Motor neuron (in vitro differentiated cells): ENCODE measurements around the gene RASGRF2. TPM values are rescaled to one million over a fixed set of nuclear protein-coding genes. Genes with fewer than 3 reads are reported as not detected.
"Not testable (repeated sequence)": the region's sequence is repeated elsewhere in the genome, so short reads cannot be mapped to it uniquely, and the experiment has no call there.

Experiments used
- ATAC-seq, 8 experiments: fragments of 200-7000 bp; cut with Tn5 transposase; replicated peaks in 6 of 8; 2 replicates each; pipeline ENCODE4 v1.8.0; 2021; ENCODE audit warnings: mild to moderate bottlenecking in 8 of 8, moderate library complexity in 8 of 8
- H3K27ac ChIP-seq, 2 donors: fragments of 250-450 bp; sonication (Bioruptor Pico); 2 replicates each; pipeline ENCODE4 v1.9.0; 2021; ENCODE audit warnings: antibody characterized with exemption in 2 of 2, mild to moderate bottlenecking in 2 of 2, moderate library complexity in 1 of 2
- H3K4me1 ChIP-seq, 2 donors: fragments of 250-450 bp; sonication (Bioruptor Pico); replicated peaks in 1 of 2; 2 replicates each; pipeline ENCODE4 v1.6.1; 2021; ENCODE audit warnings: antibody characterized with exemption in 2 of 2, mild to moderate bottlenecking in 2 of 2, moderate library complexity in 1 of 2
- H3K4me3 ChIP-seq, 5 donors: fragments of 250-450 bp; sonication (Bioruptor Pico); 2 replicates each; pipeline ENCODE4 v1.9.0; 2021; ENCODE audit warnings: antibody characterized with exemption in 5 of 5, mild to moderate bottlenecking in 5 of 5, moderate library complexity in 4 of 5
- WGBS, 10 experiments: fragments of 450-650 bp; shearing (Covaris generic); methylation state at CpG; one replicate each; pipeline ENCODE4 v1.0.0; 2022; 5-methylcytosine and 5-hydroxymethylcytosine counted together
- in situ Hi-C, 9 experiments: fragments of 400-800 bp; cut with MboI; loops; one replicate each; pipeline ENCODE4 v1.15.0; 2021; ENCODE audit warnings: low sequenced_read_pairs in 9 of 9, low pct_unique_long_range_greater_than_20kb in 2 of 9; ENCODE audit not compliant: unreplicated experiment in 9 of 9
- total RNA-seq, 8 experiments: library from RNA; unstranded; fragments of 300-600 nt; gene quantifications; 2 replicates each; pipeline versions ENCODE4 v1.2.3 to v1.2.4, GENCODE V29; 2022

The RASGRF2 gene
- total RNA-seq, 8 experiments from 2014 or later: 0.20 to 9.8 (median 1.7) TPM

GRCh38 chr5:81045389-81045807, 85.2 kb downstream of the RASGRF2 start:
- no peak overlapping the region for H3K27ac ChIP-seq
- H3K4me3 ChIP-seq: no peak overlapping the region
- no peak for ATAC-seq
- H3K4me1 ChIP-seq: peaks cover 0 to 4% of the 10 kb centered on the region in 2 donors
- in situ Hi-C loops: no loop called here

DNA sequence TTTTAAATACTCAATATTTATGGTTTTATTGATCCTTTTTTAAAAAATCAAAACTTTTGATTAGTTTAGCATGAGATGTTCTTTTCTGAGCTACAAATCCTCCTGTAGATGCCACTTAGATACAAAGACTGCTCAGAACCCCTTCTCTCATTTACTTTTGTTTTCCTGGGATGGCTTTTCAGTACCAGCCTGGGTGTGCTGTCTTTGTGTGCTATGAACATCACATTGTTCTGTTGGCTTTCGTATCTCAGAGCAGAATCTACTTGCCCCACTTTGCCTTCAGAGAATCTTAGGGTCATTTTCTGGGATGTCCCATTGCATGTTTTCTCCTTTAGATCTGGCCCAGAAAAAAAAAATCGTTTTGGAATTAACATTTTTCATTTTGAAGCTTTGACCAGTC, 85.9 kb downstream of the RASGRF2 start:
- in situ Hi-C loops: no loop called here
- no peak for ATAC-seq
- H3K4me3 ChIP-seq: no peak overlapping the region
- peaks cover 0 to 4% of the 10 kb centered on the region in 2 donors for H3K4me1 ChIP-seq
- no peak overlapping the region for H3K27ac ChIP-seq
- WGBS, 10 experiments: 17 to 82% (median 48%) methylated on average over 1 to 2 of the region's 2 CpGs; no CpG with 5 or more reads in 2 of the 10 experiments

DNA sequence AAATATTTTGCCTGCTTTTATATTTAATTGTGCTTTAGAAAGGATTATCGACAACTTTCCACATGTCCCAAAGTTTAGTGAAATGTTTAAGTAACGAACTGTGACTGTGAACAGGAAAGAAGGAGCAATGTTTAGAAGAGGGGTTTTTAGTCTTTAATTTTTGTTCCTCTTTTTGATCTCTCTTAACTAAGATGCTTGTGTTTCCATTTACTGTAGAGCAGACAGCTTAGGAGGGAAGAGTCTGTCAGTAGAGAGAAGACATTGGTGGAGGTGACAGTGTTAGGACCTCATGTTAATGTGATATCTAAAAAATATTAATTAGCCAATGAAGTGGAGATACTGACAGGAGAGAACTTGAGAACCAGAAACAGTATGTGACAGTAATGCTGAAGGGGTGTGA, 92.2 kb downstream of the RASGRF2 start:
- ATAC-seq: no peak
- 36 to 100% (median 87%) methylated on average over 1 to 2 of the region's 2 CpGs for WGBS, 10 experiments
- Histone ChIP-seq H3K4me3 (no peak overlapping the region), H3K27ac (no peak overlapping the region), H3K4me1 (peaks cover 0 to 4% of the 10 kb centered on the region in 2 donors)
- in situ Hi-C loops: no loop called here

DNA sequence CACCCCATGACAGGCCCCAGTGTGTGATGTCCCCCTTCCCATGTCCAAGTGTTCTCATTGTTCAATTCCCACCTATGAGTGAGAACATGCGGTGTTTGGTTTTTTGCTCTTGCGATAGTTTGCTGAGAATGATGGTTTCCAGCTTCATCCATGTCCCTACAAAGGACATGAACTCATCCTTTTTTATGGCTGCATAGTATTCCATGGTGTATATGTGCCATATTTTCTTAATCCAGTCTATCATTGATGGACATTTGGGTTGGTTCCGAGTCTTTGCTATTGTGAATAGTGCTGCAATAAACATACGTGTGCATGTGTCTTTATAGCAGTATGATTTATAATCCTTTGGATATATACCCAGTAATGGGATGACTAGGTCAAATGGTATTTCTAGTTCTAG, 93.1 kb downstream of the RASGRF2 start:
- no CpG with 5 or more reads among the region's 4 CpGs for WGBS, 10 experiments
- ATAC-seq, H3K4me3 ChIP-seq, H3K27ac ChIP-seq, in situ Hi-C loops, H3K4me1 ChIP-seq: not testable (repeated sequence)

DNA sequence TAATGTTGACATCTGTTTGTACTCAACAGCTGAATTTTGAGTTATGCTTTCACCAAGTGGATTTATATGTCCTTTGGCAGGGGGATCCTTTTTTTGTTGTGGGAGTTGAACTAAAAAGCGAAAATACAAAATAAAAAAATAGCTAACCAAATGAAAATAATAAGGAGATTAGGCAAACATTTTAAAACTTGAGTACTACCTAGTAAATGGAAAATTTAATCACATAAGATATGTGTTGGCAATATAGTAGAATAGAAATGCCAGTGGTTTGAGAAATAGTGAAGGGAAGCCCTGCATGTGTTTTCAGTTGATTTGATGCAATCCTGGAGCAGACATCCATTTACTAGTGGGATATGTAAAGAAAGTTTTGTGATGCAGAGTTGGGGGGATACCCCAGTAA, 98.0 kb downstream of the RASGRF2 start:
- no peak for ATAC-seq
- no peak overlapping the region for H3K27ac ChIP-seq
- H3K4me3 ChIP-seq: no peak overlapping the region
- 0 to 100% (median 77%) methylated on average over 1 of the region's 1 CpG for WGBS, 10 experiments
- in situ Hi-C loops: no loop called here
- no peaks in the 10 kb centered on the region for H3K4me1 ChIP-seq

DNA sequence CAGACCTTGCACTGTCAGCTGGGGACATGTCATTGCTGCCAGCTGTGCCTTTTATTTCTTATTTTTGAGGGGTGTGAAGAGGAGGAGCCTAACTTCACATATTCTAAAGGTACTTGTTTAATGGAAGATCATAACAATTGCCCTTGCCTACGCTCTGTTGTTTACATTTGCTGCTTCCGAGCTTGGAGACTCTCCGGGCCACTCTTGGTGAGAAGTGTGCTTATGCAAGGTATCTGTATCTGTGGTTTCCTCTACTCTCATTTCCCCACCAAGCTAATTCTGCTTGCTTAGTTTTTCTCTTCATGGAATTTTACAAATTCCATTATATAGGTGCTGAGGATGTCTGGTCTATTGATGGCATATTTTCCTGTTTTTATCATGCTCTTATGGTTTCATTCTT, 105.3 kb downstream of the RASGRF2 start:
- Histone ChIP-seq H3K4me3 (no peak overlapping the region), H3K27ac (no peak overlapping the region), H3K4me1 (no peaks in the 10 kb centered on the region)
- 18 to 100% (median 60%) methylated on average over 1 to 3 of the region's 3 CpGs; no CpG with 5 or more reads in 2 of the 10 experiments for WGBS, 10 experiments
- no peak for ATAC-seq
- in situ Hi-C loops: no loop called here

DNA sequence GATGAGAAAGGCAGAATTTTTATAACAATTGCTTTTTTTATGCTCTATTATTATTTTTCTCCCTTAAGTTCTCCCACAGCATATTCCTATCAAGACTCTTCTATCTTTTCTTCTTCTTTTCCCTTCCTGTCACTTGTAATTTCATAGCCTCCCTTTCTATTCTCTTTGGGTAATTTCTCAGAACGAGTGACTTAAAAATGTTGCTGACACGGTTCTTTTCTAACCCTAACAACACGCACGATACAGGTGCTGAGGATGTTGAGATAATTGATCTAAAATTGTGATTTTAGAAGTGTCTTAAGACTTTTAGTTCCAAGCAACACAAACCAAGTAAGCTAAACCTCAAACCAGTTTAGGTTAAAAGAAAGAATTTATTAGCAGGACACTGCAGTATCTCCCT, 105.9 kb downstream of the RASGRF2 start:
- Histone ChIP-seq H3K27ac (no peak overlapping the region), H3K4me1 (no peaks in the 10 kb centered on the region), H3K4me3 (no peak overlapping the region)
- in situ Hi-C loops: no loop called here
- ATAC-seq: no peak
- WGBS, 10 experiments: 35 to 100% (median 92%) methylated on average over 3 to 4 of the region's 4 CpGs; no CpG with 5 or more reads in 1 of the 10 experiments

- WGBS, 10 experiments: 14 to 100% (median 73%) methylated on average over 1 of the region's 1 CpG
- no peak overlapping the region for H3K4me3 ChIP-seq
- H3K27ac ChIP-seq: no peak overlapping the region
- in situ Hi-C loops: no loop called here
- no peak for ATAC-seq
- H3K4me1 ChIP-seq: no peaks in the 10 kb centered on the region
These were observed 107.2 kb downstream of the RASGRF2 start for GRCh38 chr5:81067406-81067805.

- WGBS, 10 experiments: 51 to 93% (median 83%) methylated on average over 1 to 6 of the region's 6 CpGs; no CpG with 5 or more reads in 1 of the 10 experiments
- no peak for ATAC-seq
These were observed 107.9 kb downstream of the RASGRF2 start for GRCh38 chr5:81068063-81068462.

GRCh38 chr5:81068635-81069034, 108.5 kb downstream of the RASGRF2 start:
- whole genome bisulfite sequencing, 10 experiments: 60 to 100% (median 86%) methylated on average over 1 to 2 of the region's 2 CpGs; no CpG with 5 or more reads in 2 of the 10 experiments
- Histone ChIP-seq H3K4me1 (no peaks in the 10 kb centered on the region), H3K27ac (no peak overlapping the region), H3K4me3 (no peak overlapping the region)
- ATAC-seq: no peak
- in situ Hi-C loops: no loop called here

More at GRCh38 chr5:81068063-81068462, 107.9 kb downstream of the RASGRF2 start:
- in situ Hi-C loops: no loop called here
- Histone ChIP-seq H3K27ac (no peak overlapping the region), H3K4me3 (no peak overlapping the region), H3K4me1 (no peaks in the 10 kb centered on the region)

GRCh38 chr5:81069990-81070389, 109.8 kb downstream of the RASGRF2 start:
- ATAC-seq: no peak
- WGBS, 10 experiments: 0 to 90% (median 62%) methylated on average over 1 to 4 of the region's 4 CpGs; no CpG with 5 or more reads in 5 of the 10 experiments
- Histone ChIP-seq H3K4me3 (no peak overlapping the region), H3K27ac (no peak overlapping the region), H3K4me1 (no peaks in the 10 kb centered on the region)
- in situ Hi-C loops: no loop called here

DNA sequence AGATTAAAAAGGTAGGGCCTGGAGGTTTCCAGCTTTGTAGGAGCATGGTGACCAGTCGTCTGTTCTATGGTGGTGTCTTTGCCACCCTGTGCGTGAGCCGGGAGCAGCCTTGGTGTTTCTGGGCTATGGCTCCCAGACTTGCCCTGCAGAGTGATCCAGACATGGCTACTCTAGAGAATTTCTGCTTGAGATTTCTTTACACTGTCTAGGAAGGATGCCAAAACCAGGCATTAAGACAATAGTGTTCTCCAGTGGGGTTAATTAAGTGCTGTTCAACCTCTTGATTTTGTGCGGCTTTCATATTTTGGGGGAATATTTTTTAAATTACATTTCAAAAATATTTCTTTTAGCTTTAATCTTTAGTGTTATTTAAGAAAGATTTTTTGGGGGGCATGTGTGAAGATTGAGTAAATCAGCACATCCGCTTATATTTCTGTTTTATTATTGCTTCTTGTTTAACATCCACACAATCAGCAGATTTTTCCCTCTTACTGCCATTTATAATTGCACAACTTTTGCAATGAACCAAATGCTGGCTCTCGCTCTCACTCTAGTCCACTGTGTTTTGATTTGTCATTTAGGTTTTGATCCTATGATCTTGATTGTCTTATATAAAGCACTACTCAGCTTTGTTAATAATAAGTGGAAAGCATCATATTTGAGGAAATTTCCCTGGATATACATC, 110.5 kb downstream of the RASGRF2 start:
- no peak overlapping the region for H3K4me3 ChIP-seq
- in situ Hi-C loops: no loop called here
- H3K4me1 ChIP-seq: no peaks in the 10 kb centered on the region
- ATAC-seq: no peak
- WGBS, 10 experiments: 74 to 100% (median 96%) methylated on average over 1 to 6 of the region's 6 CpGs
- no peak overlapping the region for H3K27ac ChIP-seq

DNA sequence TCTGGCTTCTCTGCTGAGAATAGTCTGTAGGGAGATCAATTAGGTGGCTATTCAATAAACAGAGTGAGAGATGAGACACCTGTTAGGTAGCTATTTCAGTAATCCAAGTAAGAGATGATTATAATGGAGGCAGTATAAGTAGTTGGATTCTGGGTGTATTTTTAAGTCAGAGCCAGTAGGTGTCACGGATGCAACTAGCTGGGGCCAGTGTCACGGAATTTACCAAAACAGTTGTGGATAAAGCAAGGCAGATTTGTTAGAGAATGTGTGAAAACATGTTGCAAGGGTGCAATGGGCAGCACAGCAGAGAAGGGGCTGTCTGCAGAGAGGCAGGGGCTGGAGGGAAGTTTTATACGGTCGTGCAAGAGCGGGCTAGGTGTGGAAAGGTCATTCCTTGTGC, 114.9 kb downstream of the RASGRF2 start:
- H3K4me1 ChIP-seq: no peaks in the 10 kb centered on the region
- WGBS, 10 experiments: 28 to 100% (median 84%) methylated on average over 1 to 5 of the region's 5 CpGs; no CpG with 5 or more reads in 2 of the 10 experiments
- H3K4me3 ChIP-seq: no peak overlapping the region
- in situ Hi-C loops: no loop called here
- ATAC-seq: no peak
- H3K27ac ChIP-seq: no peak overlapping the region

GRCh38 chr5:81077105-81077504, 116.9 kb downstream of the RASGRF2 start:
- Histone ChIP-seq H3K27ac (no peak overlapping the region), H3K4me1 (no peaks in the 10 kb centered on the region), H3K4me3 (no peak overlapping the region)
- in situ Hi-C loops: no loop called here
- no peak for ATAC-seq
- 10 to 100% (median 73%) methylated on average over 1 to 2 of the region's 2 CpGs; no CpG with 5 or more reads in 2 of the 10 experiments for WGBS, 10 experiments
